Epithelial cell of proximal tubule (primary cell): ENCODE measurements around the gene ATG10. TPM values are rescaled to one million over a fixed set of nuclear protein-coding genes. Genes with fewer than 3 reads are reported as not detected.
A peak's percentile ranks its signal among the peaks of the same experiment; 100 is the strongest.

ENCODE experiments used
- DNase-seq: peaks from one replicate; pipeline ENCODE4 v3.0.0-alpha.2; 2011; ENCODE audit warnings: low read depth
- H3K4me3 ChIP-seq: 2 replicates; pipeline ENCODE4 v1.5.1; 2011; ENCODE audit warnings: low read depth, mild to moderate bottlenecking, low read length
- CTCF ChIP-seq: conservative IDR thresholded peaks from 2 replicates; pipeline ENCODE4 v1.5.1; 2012; ENCODE audit warnings: low read depth, mild to moderate bottlenecking, low read length
- total RNA-seq: library from RNA; depleted of rRNA; stranded (reverse); fragments of >200 nt; gene quantifications from 2 replicates; pipeline ENCODE4 v1.2.3, GENCODE V29; 2015

Gene ATG10
- total RNA-seq, 1 donor from 2014 or later: 20.9 TPM

GRCh38 chr5:82096249-82096648, 124.4 kb downstream of the ATG10 start:
- TF ChIP-seq CTCF: no peak
- H3K4me3 ChIP-seq: no peak overlapping the region
- no peak for DNase-seq

- peak; percentile 86 for DNase-seq
- TF ChIP-seq CTCF: peak; percentile 20
Observed at GRCh38 chr5:82100303-82101077, 128.7 kb downstream of the ATG10 start.

GRCh38 chr5:82104872-82105271, 133.0 kb downstream of the ATG10 start:
- DNase-seq: no peak

More at GRCh38 chr5:82100303-82101077, 128.7 kb downstream of the ATG10 start:
- no peak overlapping the region for H3K4me3 ChIP-seq

GRCh38 chr5:82105457-82105856, 133.6 kb downstream of the ATG10 start:
- DNase-seq: no peak
- no peak for TF ChIP-seq CTCF

More at GRCh38 chr5:82104872-82105271, 133.0 kb downstream of the ATG10 start:
- no peak for TF ChIP-seq CTCF
- H3K4me3 ChIP-seq: no peak overlapping the region

GRCh38 chr5:82106207-82106606, 134.4 kb downstream of the ATG10 start:
- TF ChIP-seq CTCF: no peak
- no peak overlapping the region for H3K4me3 ChIP-seq
- DNase-seq: no peak

More at GRCh38 chr5:82105457-82105856, 133.6 kb downstream of the ATG10 start:
- H3K4me3 ChIP-seq: no peak overlapping the region

- no peak for DNase-seq
- H3K4me3 ChIP-seq: no peak overlapping the region
- TF ChIP-seq CTCF: no peak
Observed at GRCh38 chr5:82106756-82107155, 134.9 kb downstream of the ATG10 start.

- TF ChIP-seq CTCF: peak; percentile 58
- no peak overlapping the region for H3K4me3 ChIP-seq
- DNase-seq: no peak
Observed at GRCh38 chr5:82107267-82107666, 135.4 kb downstream of the ATG10 start.
